ENCODE data around the gene TMCC1. TPM values are rescaled to one million over a fixed set of nuclear protein-coding genes. Genes with fewer than 3 reads are reported as not detected.

Gene TMCC1
- total and polyA plus RNA-seq, 2 donors (not counting 1 experiment from before 2014, with no cell fraction given) = 8.5 to 32.2 TPM

DNA sequence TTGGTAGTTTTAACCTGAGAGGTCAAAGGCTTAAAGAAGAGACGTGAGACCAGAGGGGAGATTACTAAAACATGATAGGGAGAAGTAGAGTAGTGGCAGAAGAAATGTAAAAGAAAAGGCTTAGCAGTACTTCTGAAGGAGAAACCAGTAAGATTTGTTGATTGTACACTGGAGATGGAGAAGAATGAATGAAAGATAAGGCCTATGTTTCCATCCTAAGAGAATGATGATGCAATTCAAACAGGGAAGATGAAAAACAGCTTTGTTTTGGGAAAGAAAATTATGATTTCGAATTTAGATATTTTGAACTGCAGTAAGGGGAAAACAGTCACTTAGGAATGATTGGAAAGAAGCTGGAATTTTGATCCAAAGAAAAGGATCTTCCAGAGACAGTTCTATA, 189.6 kb downstream of the TMCC1 start:
- 92% methylated on average over 1 of the region's 2 CpGs for WGBS (ENCODE audit: insufficient coverage)
- no peaks in the 10 kb centered on the region for H3K27me3 Mint-ChIP-seq
- H3K9me3 ChIP-seq (ENCODE audit: control extremely low read depth in 1 of 3, control insufficient read depth in 2 of 3, insufficient read depth in 1 of 3, low read length in 2 of 3) = no peaks in the 10 kb centered on the region
- H3K27ac ChIP-seq (ENCODE audit: low read length in 2 of 2) = no peak overlapping the region
- H3K4me1 Mint-ChIP-seq = no peaks in the 10 kb centered on the region
- no peak overlapping the region for H3K4me3 Mint-ChIP-seq
- no peak overlapping the region for H3K4me3 ChIP-seq (ENCODE audit: control extremely low read depth in 1 of 5, extremely low read depth in 1 of 5, insufficient read depth in 1 of 5, low read depth in 2 of 5, low read length in 4 of 5)
- H3K79me2 ChIP-seq (ENCODE audit: control insufficient read depth, insufficient read depth, low read length) = peaks cover 4% of the 10 kb centered on the region
- no peak for DNase-seq
- no peaks in the 10 kb centered on the region for H3K4me1 ChIP-seq (ENCODE audit: control insufficient read depth in 2 of 2, insufficient read depth in 2 of 2, low read length in 2 of 2)
- no peaks in the 10 kb centered on the region for H3K36me3 ChIP-seq (replicated peaks in 1 of 2; ENCODE audit: control extremely low read depth in 1 of 2, control insufficient read depth in 1 of 2, extremely low read depth in 1 of 2, insufficient read depth in 2 of 2, low read length in 1 of 2)
- no peaks in the 10 kb centered on the region for H4K20me1 ChIP-seq (ENCODE audit: control insufficient read depth, insufficient read depth, low read length, poor library complexity, severe bottlenecking)
- no peak overlapping the region for H3K9ac ChIP-seq (ENCODE audit: low read length)
- H3K27ac Mint-ChIP-seq = no peak overlapping the region
- H3K9me3 Mint-ChIP-seq (ENCODE audit: insufficient read depth) = no peaks in the 10 kb centered on the region
- H2AFZ ChIP-seq (ENCODE audit: insufficient read depth, low read depth, low read length, poor library complexity, severe bottlenecking) = no peak overlapping the region
- ATAC-seq (ENCODE audit: low read depth) = no peak
- no peaks in the 10 kb centered on the region for H3K27me3 ChIP-seq (replicated peaks in 1 of 4; ENCODE audit: control extremely low read depth in 1 of 4, control insufficient read depth in 3 of 4, insufficient read depth in 4 of 4, low read length in 3 of 4)
- ChIA-PET CTCF (no interaction called here), POLR2A (no interaction called here)
- no peak overlapping the region for H3K4me2 ChIP-seq (replicated peaks; ENCODE audit: low read depth, low read length, poor library complexity, severe bottlenecking)
- TF ChIP-seq, protein P1, sequence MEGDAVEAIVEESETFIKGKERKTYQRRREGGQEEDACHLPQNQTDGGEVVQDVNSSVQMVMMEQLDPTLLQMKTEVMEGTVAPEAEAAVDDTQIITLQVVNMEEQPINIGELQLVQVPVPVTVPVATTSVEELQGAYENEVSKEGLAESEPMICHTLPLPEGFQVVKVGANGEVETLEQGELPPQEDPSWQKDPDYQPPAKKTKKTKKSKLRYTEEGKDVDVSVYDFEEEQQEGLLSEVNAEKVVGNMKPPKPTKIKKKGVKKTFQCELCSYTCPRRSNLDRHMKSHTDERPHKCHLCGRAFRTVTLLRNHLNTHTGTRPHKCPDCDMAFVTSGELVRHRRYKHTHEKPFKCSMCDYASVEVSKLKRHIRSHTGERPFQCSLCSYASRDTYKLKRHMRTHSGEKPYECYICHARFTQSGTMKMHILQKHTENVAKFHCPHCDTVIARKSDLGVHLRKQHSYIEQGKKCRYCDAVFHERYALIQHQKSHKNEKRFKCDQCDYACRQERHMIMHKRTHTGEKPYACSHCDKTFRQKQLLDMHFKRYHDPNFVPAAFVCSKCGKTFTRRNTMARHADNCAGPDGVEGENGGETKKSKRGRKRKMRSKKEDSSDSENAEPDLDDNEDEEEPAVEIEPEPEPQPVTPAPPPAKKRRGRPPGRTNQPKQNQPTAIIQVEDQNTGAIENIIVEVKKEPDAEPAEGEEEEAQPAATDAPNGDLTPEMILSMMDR (IDR thresholded peaks at IDR 0.05) = no peak
- TF ChIP-seq EZH2 (IDR thresholded peaks at IDR 0.05; ENCODE audit: borderline replicate concordance, insufficient read depth, low read depth, low read length, poor library complexity, severe bottlenecking) = no peak
- intact Hi-C loops (cut with micrococcal nuclease) = no loop called here

DNA sequence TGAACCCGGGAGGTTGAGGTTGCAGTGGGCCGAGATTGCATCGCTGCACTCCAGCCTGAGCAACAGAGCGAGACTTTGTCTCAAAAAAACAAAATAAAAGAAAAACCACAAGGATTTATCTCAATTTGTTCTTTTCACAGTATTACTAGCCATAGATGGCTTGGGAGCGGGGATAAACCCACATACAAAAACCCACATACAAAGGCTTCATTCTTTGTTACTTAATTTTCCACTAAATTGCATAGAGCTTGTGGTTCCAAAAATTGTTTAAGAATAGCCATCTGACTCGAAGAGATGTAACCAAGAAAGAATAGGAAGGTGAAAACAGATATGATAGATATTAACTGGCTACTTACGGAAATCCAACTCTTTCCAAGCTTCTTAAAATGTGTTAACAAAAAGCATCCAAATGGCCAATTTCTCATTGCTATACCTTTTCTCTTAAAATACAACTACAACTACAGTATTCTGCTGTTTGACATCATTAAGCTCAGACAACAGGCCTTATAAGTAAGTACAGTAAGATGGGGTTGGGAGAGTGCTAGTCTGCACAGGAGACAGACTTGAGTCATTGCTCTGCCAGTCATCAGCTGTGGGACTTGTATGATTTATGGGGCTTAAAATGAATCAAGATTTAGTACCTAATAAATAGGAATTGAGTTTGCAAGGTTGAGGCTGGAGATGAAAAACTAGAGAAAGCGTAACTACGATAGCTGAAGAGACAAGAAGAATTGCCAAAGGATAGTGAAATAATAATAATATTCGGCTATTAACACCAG, 190.4 kb downstream of the TMCC1 start:
- H3K4me1 Mint-ChIP-seq = no peaks in the 10 kb centered on the region
- H3K9me3 Mint-ChIP-seq (ENCODE audit: insufficient read depth) = no peaks in the 10 kb centered on the region
- Histone ChIP-seq H3K4me3 (ENCODE audit: control extremely low read depth in 1 of 5, extremely low read depth in 1 of 5, insufficient read depth in 1 of 5, low read depth in 2 of 5, low read length in 4 of 5) (no peak overlapping the region), H3K4me2 (replicated peaks; ENCODE audit: low read depth, low read length, poor library complexity, severe bottlenecking) (no peak overlapping the region), H3K79me2 (ENCODE audit: control insufficient read depth, insufficient read depth, low read length) (peaks cover 4% of the 10 kb centered on the region), H3K4me1 (ENCODE audit: control insufficient read depth in 2 of 2, insufficient read depth in 2 of 2, low read length in 2 of 2) (no peaks in the 10 kb centered on the region), H3K9ac (ENCODE audit: low read length) (no peak overlapping the region), H2AFZ (ENCODE audit: insufficient read depth, low read depth, low read length, poor library complexity, severe bottlenecking) (no peak overlapping the region), H3K27ac (ENCODE audit: low read length in 2 of 2) (no peak overlapping the region), H4K20me1 (ENCODE audit: control insufficient read depth, insufficient read depth, low read length, poor library complexity, severe bottlenecking) (no peaks in the 10 kb centered on the region), H3K9me3 (ENCODE audit: control extremely low read depth in 1 of 3, control insufficient read depth in 2 of 3, insufficient read depth in 1 of 3, low read length in 2 of 3) (no peaks in the 10 kb centered on the region), H3K27me3 (replicated peaks in 1 of 4; ENCODE audit: control extremely low read depth in 1 of 4, control insufficient read depth in 3 of 4, insufficient read depth in 4 of 4, low read length in 3 of 4) (no peaks in the 10 kb centered on the region), H3K36me3 (replicated peaks in 1 of 2; ENCODE audit: control extremely low read depth in 1 of 2, control insufficient read depth in 1 of 2, extremely low read depth in 1 of 2, insufficient read depth in 2 of 2, low read length in 1 of 2) (no peaks in the 10 kb centered on the region)
- DNase-seq = no peak
- 67% methylated on average over 1 of the region's 10 CpGs for WGBS (ENCODE audit: insufficient coverage)
- TF ChIP-seq, protein P1 (IDR thresholded peaks at IDR 0.05) = no peak
- TF ChIP-seq EZH2 (IDR thresholded peaks at IDR 0.05; ENCODE audit: borderline replicate concordance, insufficient read depth, low read depth, low read length, poor library complexity, severe bottlenecking) = no peak
- no peak for ATAC-seq (ENCODE audit: low read depth)
- H3K27me3 Mint-ChIP-seq = no peaks in the 10 kb centered on the region
- ChIA-PET CTCF (no interaction called here), POLR2A (no interaction called here)
- H3K27ac Mint-ChIP-seq = no peak overlapping the region
- intact Hi-C loops (cut with micrococcal nuclease) = no loop called here
- H3K4me3 Mint-ChIP-seq = no peak overlapping the region

Data from B cell (primary cell).